HG02840 (cell line): ENCODE measurements around the gene PRR36.

Experiments used
- ATAC-seq: cut with Tn5 transposase; IDR thresholded peaks from one replicate; pipeline ENCODE4 v1.9.1; 2021; ENCODE audit warnings: mild to moderate bottlenecking, moderate library complexity, moderate number of reproducible peaks; ENCODE audit not compliant: unreplicated experiment, low FRiP score

Gene PRR36

DNA sequence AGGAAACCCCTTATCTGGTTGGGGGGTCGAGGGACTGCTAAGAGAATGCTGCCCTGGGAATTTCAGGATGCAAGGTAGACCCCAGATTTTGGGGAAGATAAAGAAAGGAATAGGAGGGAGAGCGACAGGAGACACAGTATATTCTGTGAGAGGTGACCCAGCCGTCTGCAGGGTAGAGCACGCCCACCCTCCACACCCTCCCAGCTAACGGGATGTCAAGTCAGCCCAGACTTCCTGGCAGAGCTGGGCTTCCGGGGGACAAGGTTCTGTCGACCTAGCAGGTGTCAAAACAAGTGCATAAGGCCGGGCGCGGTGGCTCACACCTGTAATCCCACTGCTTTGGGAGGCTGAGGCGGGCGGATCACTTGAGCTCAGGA is 695 bp upstream of the PRR36 start:
- no peak for ATAC-seq

DNA sequence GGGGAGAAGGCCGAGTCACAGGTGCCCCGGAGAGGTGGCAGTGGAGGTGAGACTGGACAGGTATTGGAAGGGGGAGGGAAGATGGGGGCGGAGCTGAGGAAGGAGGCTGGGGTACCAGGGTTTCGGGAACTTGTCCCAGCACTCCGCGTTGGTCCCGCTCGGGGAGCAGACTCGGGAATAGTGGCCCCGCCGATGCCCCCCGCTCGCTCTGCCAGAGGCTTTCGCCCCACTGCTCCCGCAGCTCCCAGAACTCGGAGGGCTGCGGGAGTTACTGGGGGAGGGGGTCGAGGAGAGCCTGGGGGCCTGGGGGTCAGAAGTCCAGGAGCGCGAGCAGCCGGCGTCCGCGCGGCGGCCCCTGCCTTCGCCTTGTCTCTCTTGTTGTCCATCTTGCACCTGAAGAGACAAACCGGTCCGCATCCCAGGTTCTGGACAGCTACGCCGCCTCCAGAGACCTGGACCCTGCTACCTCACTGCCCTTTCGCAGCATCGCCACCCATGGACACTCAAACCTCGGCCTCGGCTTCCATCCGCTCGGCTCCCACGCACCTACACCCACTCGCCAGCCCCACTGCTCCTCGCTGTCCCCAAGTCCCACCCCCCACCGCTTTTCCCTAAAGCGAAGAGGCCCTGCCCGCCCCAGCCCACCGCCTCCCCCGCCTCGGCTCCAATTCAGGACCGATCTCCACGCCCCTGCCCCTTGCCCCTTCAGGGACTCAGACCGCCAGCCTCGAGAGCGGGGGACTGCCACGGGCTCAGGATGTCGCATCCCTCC is 700 bp downstream of the PRR36 start:
- ATAC-seq: no peak

DNA sequence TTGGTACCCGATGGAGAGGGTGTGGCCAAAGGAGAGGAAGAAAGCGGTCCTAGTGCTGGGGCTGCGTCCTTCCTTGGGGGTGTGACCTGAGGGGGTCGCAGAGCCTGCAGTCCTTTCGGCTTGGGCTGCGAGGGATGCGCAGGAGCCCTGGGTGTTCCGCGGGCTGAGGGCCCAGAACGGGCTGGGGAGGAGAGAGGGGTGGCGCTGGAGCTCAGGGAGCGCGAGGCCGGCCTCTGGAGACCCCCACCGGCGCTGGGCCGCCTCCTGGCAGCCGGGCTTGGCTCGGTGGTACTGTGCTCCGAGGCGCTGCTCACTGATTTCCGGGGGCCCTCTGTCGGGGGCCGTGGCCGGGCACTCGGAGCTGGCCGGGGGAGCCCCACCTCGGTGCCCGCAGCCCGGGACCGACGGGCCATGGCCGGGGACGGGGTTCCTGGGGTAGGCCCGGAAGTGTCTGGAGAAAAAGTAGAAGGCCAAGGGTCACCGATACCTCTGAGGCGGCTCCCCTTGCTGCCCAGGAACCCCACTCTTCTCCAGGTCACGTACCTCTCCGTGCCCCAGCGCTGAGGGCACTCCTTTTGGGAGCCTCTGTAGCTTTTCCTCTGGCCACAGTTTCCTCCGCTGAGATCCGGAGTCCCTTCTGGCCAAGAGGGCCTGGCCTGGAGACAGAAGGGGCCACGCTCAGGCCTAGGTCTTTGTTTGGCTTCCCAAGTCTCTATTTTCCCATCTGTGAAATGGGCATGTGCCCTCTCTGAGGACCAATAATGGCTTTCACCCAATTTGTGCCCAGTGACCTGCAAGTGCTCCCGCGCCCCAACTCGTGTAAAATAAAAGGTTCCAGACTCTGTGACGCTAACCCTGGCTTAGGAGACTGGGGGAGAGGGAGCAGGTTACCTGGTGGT is 1.6 kb downstream of the PRR36 start:
- no peak for ATAC-seq

DNA sequence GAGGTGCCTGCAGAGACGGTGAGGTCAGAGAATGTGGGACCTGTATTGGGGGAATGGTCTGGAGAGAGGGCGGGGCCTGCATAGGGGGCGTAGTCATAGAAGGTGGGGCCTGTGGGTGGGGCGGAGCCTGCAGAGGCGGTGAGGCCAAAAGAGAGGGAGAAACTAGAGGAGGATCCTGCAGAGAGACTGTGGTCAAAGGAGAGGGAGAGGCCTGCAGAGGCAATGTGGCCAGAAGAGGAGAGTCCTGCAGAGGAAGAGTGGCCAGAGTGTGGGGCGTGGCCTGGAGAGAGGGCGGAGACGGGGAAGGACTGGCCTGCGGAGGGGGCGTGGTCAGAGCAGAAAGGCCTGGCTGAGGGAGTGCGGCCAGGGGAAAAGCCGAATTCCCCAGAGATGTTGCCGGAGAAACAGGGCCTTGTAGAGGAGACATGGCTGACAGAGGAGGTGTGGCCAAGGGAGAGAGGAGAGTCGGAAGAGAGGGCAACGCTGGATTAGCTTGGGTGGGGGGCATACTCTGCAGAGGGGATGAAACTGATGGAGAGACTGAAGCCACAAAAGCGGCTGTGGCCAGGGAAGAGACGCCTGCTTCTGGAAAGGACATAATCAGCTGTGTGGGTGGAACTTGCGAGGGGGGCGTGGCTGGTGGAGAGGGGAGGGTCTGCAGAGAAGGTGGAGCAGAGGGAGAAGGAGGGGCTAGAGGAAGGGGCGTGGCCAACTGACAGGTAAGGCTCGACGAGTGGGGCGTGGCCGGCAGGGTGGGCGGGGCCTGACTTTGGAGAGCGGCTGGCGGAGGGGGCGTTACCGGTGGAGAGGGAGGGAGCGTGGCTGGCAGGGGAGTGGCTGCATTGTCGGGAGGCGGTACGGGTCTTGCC is 2.5 kb downstream of the PRR36 start:
- no peak for ATAC-seq

DNA sequence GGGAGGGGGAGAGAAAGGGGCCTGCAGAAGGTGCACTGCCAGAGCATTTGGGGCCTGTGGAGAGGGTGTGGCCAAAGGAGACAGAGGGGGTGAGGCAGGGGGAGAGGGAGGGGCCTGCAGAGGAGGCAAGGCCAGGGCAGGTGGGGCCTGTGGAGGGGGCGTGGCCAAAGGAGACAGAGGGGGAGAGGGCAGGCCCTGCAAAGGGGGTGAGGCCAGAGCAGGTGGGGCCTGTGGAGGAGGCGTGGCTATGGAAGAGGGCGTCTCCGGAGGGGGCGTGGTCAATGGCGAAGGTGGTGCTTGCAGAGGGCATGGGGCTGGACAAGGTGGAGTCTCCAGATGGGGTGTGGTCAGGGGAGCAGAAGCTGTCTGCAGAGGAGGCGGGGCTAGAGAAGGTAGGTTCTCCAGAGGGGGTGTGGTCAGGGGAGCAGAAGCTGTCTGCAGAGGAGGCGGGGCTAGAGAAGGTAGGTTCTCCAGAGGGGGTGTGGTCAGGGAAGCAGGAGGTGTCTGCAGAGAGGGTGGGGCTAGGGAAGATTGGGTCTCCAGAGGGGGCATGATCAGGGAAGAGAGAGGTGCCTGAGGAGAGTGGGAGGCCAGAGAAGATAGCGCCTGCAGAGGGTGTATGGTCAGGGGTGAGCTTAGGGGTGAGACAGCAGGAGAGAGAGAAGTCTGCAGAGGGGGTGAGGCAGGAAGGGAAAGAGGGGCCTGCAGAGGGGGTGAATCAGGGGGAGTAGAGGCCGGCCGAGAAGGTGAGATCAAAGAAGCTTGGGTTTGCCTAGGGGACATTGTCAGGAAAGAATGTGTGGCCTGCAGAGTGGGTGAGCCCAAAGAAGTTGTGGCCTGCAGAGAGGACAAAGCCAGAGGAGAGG is 3.4 kb downstream of the PRR36 start:
- no peak for ATAC-seq

DNA sequence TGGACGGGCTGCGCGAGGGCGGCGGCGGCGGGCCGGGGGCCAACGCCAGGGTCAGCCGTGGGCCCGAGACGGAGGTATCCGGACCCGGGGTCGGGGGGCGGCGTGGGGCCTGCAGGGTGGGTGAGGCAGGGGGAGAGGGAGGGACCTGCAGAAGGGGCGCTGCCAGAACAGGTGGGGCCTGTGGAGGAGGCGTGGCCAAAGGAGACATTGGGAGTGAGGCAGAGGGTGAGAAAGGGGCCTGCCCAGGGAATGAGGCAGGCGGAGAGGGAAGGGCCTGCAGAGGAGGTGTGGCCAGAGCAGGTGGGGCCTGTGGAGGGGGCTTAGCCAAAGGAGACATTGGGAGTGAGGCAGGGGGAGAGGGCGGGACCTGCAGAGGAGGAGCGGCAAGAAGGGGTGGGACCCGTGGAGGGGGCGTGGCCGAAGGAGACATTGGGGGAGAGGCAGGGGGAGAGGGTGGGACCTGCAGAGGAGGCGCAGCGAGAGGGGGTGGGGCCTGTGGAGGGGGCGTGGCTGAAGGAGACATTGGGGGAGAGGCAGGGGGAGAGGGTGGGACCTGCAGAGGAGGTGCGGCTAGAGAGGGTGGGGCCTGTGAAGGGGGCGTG is 4.2 kb downstream of the PRR36 start:
- no peak for ATAC-seq

DNA sequence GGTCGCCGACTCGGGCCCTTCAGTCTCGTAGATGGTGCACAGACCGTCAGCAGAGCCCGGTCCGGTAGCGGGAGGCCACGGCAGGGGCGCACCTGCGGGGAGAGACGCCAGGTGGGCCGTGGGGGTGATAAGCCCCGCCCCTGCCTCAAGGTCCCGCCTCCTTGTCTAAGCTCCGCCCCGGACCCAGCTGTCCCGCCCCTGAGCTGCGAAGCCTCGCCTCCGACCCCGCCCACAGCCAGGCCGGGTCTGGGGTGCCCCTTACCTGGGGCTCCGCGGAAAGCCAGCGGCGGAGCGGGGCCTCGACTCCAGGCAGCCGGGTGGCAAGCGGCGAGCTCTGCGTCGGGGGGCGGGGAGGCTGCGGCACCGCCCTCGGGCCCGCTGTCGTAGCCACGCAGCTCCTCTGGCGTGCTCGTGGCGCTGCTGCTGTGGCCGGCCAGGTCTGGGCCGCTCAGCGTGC is 4.7 kb downstream of the PRR36 start:
- peak; percentile 66 for ATAC-seq

DNA sequence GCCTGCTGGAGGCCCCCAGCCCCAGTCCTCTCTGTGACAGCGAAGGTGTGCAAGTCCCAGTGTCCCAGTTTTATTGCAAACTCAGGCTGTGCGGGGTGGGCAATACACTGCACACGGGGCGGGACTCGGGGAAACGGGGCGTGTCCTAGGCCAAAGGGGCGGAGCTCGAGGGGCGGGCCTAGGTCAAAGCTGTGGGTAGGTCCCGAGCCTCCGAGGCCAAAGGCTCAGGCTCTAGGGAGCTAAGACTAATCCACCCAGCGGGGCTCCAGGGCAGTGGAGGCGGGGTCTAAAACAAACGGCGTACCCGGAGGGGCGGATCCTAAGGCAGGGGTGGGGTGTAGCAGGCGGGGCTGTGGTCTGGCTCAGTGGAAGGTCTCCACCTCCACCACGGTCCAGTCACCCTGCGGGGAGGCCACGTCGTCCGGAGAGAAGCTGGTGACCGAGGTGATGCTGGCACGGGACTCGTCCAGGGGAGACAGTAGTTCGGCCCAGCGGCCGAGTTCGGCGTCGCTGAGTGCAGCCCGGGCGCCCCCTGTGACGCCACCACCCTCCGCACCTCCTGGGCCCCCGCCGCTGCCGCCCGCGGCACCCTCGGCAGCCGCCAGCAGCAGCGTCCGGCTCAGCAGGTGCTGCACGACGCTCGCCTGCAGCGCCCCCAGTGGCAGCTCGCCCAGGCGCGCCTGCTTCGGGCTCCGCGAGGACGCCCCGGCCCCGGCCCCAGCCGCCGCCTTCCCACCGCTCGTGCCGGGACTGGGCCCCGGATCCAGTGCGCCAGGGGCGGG is 5.3 kb downstream of the PRR36 start:
- ATAC-seq: peak; percentile 68

DNA sequence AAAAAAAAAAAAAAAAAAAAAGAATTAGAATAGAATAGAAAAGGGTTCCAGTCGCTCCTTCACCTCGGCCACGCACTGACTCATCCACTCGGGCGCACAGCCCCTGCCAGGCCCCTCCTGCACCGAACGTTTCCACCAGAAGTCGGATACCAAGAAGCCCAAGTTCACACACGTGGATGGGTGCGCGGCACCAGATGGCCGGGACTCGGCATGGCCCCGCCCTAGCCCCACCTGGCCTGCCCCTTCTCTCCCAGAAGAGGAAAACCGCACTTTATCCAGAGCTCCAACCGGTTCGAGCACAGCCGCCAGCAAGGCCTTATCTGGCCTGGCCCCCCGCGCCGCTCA is 5.9 kb downstream of the PRR36 start:
- ATAC-seq: no peak

DNA sequence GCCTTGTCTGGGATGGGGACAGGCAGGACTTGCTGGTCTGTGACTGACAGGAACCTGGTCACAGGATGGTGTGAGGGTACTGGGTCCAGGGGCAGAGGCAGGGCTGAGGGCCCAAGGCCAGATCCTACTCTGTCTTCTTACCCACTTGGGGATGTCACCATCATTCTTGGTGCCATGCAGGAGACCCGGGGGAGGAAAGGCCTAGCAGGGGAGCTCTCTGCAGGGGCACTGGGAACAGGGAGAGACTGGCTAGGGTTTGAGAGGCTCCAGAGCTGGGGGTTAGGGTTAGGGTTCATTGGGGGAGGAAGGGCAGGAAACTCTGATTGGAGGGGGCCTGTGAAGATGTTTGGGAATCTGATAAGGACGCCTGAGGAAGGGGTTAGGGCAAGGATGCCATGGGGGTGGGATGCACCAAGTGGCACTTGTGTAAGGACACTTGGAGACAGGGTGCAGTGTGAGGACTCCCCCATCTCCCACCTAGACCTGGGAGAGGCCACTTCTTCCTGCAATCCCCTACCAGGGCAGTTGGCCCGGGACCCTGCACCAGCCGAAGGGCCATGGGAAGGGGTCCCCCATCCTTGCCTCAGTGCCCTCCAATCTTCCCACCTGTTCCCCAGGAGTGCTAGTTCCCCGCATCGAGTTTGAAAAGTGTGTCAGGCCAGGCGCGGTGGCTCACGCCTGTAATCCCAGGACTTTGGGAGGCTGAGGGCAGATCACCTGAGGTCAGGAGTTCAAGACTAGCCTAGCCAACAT is 6.9 kb downstream of the PRR36 start:
- no peak for ATAC-seq

DNA sequence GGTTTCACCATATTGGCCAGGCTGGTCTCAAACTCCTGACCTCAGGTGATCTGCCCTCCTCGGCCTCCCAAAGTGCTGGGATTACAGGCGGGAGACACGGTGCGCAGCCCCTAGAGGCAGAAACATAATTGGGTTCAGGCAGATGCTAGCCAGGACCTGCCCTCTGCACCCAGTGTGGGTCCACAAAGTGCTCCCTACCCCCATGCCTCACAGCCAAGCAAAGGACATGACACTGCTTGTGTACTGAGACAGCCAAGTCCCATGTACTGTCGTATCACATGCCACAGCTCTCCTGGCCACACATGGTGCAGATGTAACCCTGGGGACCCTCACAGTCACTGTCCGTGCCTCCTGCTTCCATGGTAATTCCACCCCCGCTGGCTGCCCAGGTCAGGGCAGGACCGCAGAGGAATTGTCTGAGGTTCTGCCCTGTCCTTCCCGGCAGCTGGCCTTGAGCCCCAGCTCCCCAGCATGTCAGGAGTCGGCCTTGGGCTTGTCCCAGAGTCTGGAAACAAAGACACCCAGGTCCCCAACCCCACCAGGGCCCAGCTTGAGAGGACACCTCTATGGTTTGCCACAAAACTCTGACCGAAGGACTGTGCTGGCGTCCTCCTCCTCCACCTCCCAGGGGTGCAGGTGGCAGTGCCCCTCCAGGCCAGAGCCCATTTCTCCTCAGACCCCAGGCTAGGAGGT is 7.6 kb downstream of the PRR36 start:
- ATAC-seq: no peak

DNA sequence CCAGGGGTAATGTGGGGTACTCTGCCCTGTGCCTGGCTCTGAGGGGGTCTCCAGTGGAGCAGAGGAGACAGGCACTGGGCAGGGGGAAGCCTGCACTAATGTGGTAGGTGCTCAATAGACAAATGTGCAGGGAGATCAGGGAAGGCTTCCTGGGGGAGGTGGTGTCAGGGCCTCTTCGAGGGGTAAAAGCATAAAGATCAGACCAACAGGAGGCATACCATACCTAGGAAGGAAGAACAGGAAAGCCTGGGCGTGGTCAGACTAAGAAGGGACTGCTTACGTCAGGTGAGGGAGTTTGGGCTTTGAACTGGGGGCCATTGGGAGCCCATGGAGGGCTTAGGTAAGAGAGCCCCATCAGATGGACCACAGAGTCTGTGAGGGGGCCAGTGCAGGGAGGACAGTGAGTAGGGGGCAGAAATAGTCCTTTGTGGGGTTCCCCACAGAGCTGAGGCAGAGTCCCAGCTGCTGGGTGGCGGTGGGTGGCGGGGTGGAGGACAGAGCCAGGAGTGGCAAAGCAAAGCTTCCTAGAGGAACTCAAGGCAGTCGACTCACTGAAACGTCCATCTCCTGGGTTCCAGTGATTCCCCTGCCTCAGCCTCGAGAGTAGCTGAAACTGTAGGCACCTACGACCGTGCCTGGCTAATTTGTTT is 8.8 kb downstream of the PRR36 start:
- no peak for ATAC-seq

DNA sequence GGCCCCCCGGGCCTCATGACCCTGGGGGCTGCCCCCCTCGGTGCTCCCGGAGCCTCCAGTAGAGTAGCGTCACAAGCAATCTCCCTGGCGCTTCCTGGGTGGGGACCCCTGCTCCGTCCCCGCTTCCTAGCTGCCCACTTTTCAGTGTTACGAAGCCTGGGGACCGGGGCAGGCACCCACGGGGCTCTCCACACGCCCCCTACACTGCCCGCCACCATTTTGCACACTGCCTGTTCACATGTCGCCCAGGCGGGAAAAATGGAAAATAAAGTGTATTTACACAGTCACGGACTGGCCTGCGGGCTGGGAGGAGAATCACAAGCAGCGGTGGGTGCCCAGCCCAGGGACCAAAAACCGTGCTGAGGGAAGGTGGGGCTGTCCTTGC is 9.5 kb downstream of the PRR36 start:
- no peak for ATAC-seq

DNA sequence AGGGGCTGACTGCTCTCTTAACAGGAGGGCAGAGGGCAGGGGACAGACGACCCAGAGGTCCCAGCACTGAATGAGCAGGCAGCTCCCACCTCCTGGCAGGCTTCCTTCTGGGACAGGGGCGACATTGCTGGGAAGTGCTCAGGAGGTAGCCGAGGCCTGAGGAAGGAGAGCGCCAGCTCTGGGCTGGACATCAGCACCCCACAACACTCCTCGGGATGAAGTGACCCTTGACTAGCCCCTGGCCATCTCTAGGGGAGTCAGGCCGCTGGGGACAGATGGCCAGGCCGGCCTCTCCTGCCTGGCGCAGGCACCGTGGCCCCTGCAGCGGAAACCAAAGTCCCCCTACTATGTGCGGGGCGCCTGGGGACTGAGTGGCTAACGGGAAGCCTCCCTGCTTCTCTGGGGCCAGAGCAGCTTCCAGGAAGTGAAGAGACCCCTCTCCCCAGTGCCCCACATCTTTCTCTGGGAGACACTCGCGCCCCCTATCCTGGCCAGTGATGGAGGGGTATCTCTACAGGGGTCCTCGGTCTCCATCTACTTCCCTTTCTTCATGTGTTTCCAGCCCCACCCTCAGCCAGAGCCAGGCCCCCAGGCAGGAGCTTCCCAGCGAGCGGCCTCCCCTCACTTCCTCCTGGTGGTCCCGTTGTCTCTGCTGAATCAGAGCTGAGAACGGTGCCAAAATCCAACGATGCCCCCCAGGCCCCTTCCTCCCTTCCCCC is 10.1 kb downstream of the PRR36 start:
- no peak for ATAC-seq

DNA sequence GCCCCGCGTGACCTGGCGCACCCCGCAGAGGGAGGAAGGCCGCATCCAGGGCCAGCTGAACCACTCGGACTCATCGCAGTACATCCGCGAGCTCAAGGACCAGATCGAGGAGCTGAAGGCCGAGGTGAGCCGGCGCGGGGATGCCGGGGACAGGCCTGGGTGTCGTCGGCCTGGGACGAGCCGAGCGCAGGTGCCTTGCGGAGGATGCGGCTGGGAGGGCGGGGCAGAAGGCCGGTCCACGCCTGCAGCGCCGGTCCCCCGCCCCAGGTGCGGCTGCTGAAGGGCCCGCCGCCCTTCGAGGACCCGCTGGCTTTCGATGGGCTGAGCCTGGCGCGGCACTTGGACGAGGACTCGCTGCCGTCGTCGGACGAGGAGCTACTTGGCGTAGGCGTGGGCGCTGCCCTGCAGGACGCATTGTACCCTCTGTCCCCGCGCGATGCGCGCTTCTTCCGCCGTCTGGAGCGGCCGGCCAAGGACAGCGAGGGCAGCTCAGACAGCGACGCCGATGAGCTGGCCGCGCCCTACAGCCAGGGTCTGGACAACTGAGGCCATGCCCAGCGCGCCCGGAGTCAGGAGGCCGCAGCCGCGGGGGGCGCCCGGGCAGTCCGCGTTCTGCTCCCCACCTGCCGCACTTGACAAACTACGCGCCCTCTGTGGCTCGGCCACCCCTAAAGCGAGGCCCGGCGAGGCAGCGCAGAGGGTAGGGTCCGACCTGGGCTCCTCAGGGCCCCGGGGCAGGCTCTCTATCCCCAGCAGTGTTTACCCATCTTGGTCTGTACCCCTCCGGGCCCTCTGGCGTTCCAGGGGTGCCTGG is 10.8 kb downstream of the PRR36 start:
- ATAC-seq: no peak
